ENCODE data around the gene SLC39A11. TPM values are rescaled to one million over a fixed set of nuclear protein-coding genes. Genes with fewer than 3 reads are reported as not detected.
"Not testable (repeated sequence)": the region's sequence is repeated elsewhere in the genome, so short reads cannot be mapped to it uniquely, and the experiment has no call there.

SLC39A11 gene
- total RNA-seq, 1 donor from 2014 or later = 13.2 TPM

DNA sequence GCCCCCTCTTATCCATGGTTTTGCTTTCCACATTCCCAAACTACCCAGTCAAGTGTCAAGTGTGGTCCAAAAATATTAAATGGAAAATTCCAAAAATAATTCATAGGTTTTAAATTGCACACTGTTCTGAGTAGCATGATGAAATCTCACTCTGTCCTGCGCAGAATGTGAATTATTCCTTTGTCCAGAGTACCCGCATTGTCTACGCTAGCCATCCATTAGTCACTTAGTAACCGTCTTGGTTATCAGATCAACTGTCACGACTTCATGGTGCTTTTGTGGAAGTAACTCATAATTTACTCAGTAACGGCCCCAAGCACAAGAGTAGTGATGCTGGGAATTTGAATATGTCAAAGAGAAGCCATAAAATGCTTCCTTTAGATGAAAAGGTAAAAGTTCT is 94.9 kb downstream of the SLC39A11 start:
- Mint-ChIP-seq H3K9me3 (ENCODE audit: unreplicated experiment) (no peaks in the 10 kb centered on the region), H3K27me3 (ENCODE audit: unreplicated experiment) (peaks cover 4% of the 10 kb centered on the region), H3K4me1 (ENCODE audit: unreplicated experiment) (no peaks in the 10 kb centered on the region), H3K27ac (ENCODE audit: unreplicated experiment) (no peak overlapping the region), H3K36me3 (ENCODE audit: low read depth, unreplicated experiment) (no peaks in the 10 kb centered on the region), H3K4me3 (ENCODE audit: unreplicated experiment) (no peak overlapping the region)
- TF ChIP-seq, protein P1, sequence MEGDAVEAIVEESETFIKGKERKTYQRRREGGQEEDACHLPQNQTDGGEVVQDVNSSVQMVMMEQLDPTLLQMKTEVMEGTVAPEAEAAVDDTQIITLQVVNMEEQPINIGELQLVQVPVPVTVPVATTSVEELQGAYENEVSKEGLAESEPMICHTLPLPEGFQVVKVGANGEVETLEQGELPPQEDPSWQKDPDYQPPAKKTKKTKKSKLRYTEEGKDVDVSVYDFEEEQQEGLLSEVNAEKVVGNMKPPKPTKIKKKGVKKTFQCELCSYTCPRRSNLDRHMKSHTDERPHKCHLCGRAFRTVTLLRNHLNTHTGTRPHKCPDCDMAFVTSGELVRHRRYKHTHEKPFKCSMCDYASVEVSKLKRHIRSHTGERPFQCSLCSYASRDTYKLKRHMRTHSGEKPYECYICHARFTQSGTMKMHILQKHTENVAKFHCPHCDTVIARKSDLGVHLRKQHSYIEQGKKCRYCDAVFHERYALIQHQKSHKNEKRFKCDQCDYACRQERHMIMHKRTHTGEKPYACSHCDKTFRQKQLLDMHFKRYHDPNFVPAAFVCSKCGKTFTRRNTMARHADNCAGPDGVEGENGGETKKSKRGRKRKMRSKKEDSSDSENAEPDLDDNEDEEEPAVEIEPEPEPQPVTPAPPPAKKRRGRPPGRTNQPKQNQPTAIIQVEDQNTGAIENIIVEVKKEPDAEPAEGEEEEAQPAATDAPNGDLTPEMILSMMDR (IDR thresholded peaks at IDR 0.05; ENCODE audit: unreplicated experiment) = no peak
- DNase-seq (ENCODE audit: low spot score) = no peak

DNA sequence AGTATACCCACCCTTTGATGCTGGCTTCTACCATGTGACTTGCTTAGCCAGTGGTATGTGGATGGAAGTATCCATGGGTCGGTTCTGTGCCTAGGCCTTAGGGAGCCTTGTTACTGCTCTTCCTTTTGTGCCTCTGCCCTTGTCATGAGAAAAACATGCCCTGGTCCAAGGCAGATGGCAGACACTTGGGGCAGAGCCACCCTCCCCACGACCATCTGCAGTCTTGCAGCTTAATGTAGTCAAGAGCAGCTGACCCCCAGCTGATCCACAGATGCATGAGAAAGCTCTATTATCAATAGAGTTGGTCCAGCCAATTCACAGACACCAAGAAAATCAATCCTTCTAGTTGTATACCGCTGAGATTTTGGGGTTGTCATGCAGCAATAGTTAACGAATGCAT is 95.7 kb downstream of the SLC39A11 start:
- Mint-ChIP-seq H3K4me3 (ENCODE audit: unreplicated experiment) (no peak overlapping the region), H3K9me3 (ENCODE audit: unreplicated experiment) (no peaks in the 10 kb centered on the region), H3K36me3 (ENCODE audit: low read depth, unreplicated experiment) (no peaks in the 10 kb centered on the region), H3K4me1 (ENCODE audit: unreplicated experiment) (no peaks in the 10 kb centered on the region), H3K27ac (ENCODE audit: unreplicated experiment) (no peak overlapping the region), H3K27me3 (ENCODE audit: unreplicated experiment) (peaks cover 4% of the 10 kb centered on the region)
- DNase-seq (ENCODE audit: low spot score) = no peak
- TF ChIP-seq, protein P1 (IDR thresholded peaks at IDR 0.05; ENCODE audit: unreplicated experiment) = no peak

DNA sequence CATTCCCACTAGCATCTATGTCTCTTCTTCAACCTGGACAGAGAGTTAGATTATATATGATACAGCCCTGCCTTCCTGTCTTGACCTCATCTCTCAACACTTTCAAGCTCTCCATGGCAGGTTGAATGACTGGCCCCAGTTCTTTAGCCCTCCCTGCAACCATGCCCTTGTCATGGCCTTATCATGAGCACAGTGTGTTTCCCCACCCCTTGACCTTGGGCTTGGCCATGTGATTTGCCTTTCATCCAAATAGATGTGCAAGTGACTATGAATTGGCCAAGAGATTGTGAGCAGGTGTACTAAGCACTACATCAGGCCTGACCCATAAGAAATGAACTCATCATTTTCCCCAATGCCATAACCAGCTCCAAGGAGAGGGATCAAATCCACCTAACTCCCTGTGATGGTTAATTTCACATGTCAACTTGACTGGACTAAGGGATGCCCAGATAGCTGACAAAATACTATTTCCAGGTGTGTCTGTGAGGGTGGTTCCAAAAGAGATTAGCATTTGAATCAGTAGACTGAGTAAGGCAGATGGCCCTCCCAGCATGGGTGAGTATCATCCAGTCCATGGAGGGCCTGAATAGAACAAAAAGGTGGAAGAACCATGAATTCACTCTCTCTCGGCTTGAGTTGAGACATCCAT is 97.4 kb downstream of the SLC39A11 start:
- TF ChIP-seq, protein P1 (IDR thresholded peaks at IDR 0.05; ENCODE audit: unreplicated experiment) = no peak
- no peak for DNase-seq (ENCODE audit: low spot score)
- Mint-ChIP-seq H3K27me3 (ENCODE audit: unreplicated experiment) (peaks cover 2% of the 10 kb centered on the region), H3K9me3 (ENCODE audit: unreplicated experiment) (no peaks in the 10 kb centered on the region), H3K36me3 (ENCODE audit: low read depth, unreplicated experiment) (no peaks in the 10 kb centered on the region), H3K4me1 (ENCODE audit: unreplicated experiment) (no peaks in the 10 kb centered on the region), H3K4me3 (ENCODE audit: unreplicated experiment) (no peak overlapping the region), H3K27ac (ENCODE audit: unreplicated experiment) (no peak overlapping the region)

DNA sequence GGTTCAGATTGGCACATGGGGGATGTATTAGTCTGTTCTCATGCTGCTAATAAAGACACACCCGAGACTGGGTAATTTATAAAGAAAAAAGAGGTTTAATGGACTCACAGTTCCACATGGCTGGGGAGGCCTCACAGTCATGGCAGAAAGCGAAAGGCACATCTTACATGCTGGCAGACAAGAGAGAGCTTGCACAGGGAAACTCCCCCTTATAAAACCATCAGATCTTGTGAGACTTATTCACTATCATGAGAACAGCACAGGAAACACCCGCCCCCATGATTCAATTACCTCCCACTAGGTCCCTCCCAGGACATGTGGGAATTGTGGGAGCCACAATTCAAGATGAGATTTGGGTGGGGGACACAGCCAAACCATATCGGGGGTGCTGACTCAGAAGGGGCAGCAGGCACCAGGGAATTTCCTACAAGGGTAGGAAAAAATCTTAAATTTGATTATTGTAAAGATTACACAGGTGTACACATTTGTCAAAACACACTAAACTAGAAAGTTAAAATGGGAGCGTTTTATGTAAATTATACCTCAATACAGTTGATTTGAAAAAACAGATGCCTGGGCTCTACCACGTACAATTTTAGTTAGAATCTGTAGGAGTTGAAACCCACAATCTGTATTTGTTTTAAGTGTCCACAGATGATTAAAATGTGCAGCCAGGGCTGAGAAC is 99.6 kb downstream of the SLC39A11 start:
- H3K9me3 Mint-ChIP-seq (ENCODE audit: unreplicated experiment); H3K4me3 Mint-ChIP-seq (ENCODE audit: unreplicated experiment); H3K27me3 Mint-ChIP-seq (ENCODE audit: unreplicated experiment); DNase-seq (ENCODE audit: low spot score); H3K4me1 Mint-ChIP-seq (ENCODE audit: unreplicated experiment); H3K27ac Mint-ChIP-seq (ENCODE audit: unreplicated experiment); H3K36me3 Mint-ChIP-seq (ENCODE audit: low read depth, unreplicated experiment): not testable (repeated sequence)

DNA sequence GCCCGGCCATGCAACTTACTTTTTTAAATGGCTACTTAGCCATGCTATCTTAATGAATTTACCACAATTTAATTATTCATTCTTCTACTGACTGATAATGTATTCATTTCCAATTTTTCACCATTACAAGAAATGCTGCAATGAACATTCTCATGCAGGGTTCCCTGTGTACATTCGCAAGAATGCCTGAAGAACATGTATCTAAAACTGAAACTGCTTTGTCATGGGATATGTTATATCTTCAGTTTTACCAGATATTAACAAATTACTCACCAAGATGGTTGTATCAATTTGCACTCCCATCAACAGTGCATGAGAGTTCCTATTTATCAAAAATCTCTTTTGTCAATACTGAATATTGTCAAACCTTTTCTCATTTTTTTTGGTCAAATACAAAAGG is 100.8 kb downstream of the SLC39A11 start:
- peaks cover 2% of the 10 kb centered on the region for H3K27me3 Mint-ChIP-seq (ENCODE audit: unreplicated experiment)
- no peaks in the 10 kb centered on the region for H3K4me1 Mint-ChIP-seq (ENCODE audit: unreplicated experiment)
- no peaks in the 10 kb centered on the region for H3K9me3 Mint-ChIP-seq (ENCODE audit: unreplicated experiment)

More for the DNA sequence above, 100.8 kb downstream of the SLC39A11 start:
- TF ChIP-seq, protein P1 (IDR thresholded peaks at IDR 0.05; ENCODE audit: unreplicated experiment) = no peak
- no peak for DNase-seq (ENCODE audit: low spot score)
- Mint-ChIP-seq H3K36me3 (ENCODE audit: low read depth, unreplicated experiment) (no peaks in the 10 kb centered on the region), H3K27ac (ENCODE audit: unreplicated experiment) (no peak overlapping the region), H3K4me3 (ENCODE audit: unreplicated experiment) (no peak overlapping the region)
